ENCODE measurements around the gene NXPE1.

Gene NXPE1

GRCh38 chr11:114562166-114562916 is 2.7 kb upstream of the NXPE1 start:
- peak; percentile 18 to 21 for DNase-seq (ENCODE audit: low read depth in 2 of 2)

- no peak for DNase-seq (ENCODE audit: low read depth in 2 of 2)
These were observed 3.5 kb downstream of the NXPE1 start for GRCh38 chr11:114556135-114556534.

- no peak for DNase-seq (ENCODE audit: low read depth in 2 of 2)
These were observed 6.0 kb downstream of the NXPE1 start for GRCh38 chr11:114553642-114554041.

GRCh38 chr11:114551060-114551459 is 8.6 kb downstream of the NXPE1 start:
- no peak for DNase-seq (ENCODE audit: low read depth in 2 of 2)

GRCh38 chr11:114525682-114526081 is 34.0 kb downstream of the NXPE1 start:
- DNase-seq (ENCODE audit: low read depth in 2 of 2) = no peak

- no peak for DNase-seq (ENCODE audit: low read depth in 2 of 2)
These were observed 35.6 kb downstream of the NXPE1 start for GRCh38 chr11:114524122-114524521.

- no peak for DNase-seq (ENCODE audit: low read depth in 2 of 2)
These were observed 36.9 kb downstream of the NXPE1 start for GRCh38 chr11:114522818-114523217.

GRCh38 chr11:114511538-114511937 is 48.1 kb downstream of the NXPE1 start:
- no peak for DNase-seq (ENCODE audit: low read depth in 2 of 2)

- DNase-seq (ENCODE audit: low read depth in 2 of 2) = no peak
These were observed 48.6 kb downstream of the NXPE1 start for GRCh38 chr11:114511079-114511478.

GRCh38 chr11:114501901-114502300 is 57.8 kb downstream of the NXPE1 start:
- no peak for DNase-seq (ENCODE audit: low read depth in 2 of 2)

GRCh38 chr11:114499756-114500155 is 59.9 kb downstream of the NXPE1 start:
- DNase-seq (ENCODE audit: low read depth in 2 of 2) = peak; percentile 14 to 18

GRCh38 chr11:114496915-114497314 is 62.8 kb downstream of the NXPE1 start:
- DNase-seq (ENCODE audit: low read depth in 2 of 2) = no peak

- DNase-seq (ENCODE audit: low read depth in 2 of 2) = no peak
These were observed 75.8 kb downstream of the NXPE1 start for GRCh38 chr11:114483929-114484328.

GRCh38 chr11:114482114-114482513 is 77.6 kb downstream of the NXPE1 start:
- no peak for DNase-seq (ENCODE audit: low read depth in 2 of 2)

- no peak for DNase-seq (ENCODE audit: low read depth in 2 of 2)
These were observed 80.3 kb downstream of the NXPE1 start for GRCh38 chr11:114479331-114479730.

GRCh38 chr11:114478768-114479167 is 80.9 kb downstream of the NXPE1 start:
- DNase-seq (ENCODE audit: low read depth in 2 of 2) = no peak

GRCh38 chr11:114478001-114478410 is 81.7 kb downstream of the NXPE1 start:
- no peak for DNase-seq (ENCODE audit: low read depth in 2 of 2)

- DNase-seq (ENCODE audit: low read depth in 2 of 2) = peak; percentile 26 to 28
These were observed 87.0 kb downstream of the NXPE1 start for GRCh38 chr11:114472661-114473060.

Measured in fibroblast of skin of left quadriceps (primary cell).